SU-DHL-6 (cell line): ENCODE results near the gene SLC25A13.

Experiments
- EZH2phosphoT487 ChIP-seq: fragments of 200-600 bp; sonication (generic), shearing (Covaris generic); conservative IDR thresholded peaks from 2 replicates; pipeline ENCODE4 v1.6.1; 2018; ENCODE audit warnings: mild to moderate bottlenecking, antibody characterized with exemption, low read length, moderate library complexity, mixed read lengths
- TF ChIP-seq, protein P1 (sequence below): fragments of 200-600 bp; sonication (generic); IDR thresholded peaks from one replicate; pipeline ENCODE4 v1.5.1; 2017; ENCODE audit warnings: antibody characterized with exemption, mild to moderate bottlenecking, low read length, moderate library complexity; ENCODE audit not compliant: insufficient read depth, poor library complexity, severe bottlenecking

DNA sequence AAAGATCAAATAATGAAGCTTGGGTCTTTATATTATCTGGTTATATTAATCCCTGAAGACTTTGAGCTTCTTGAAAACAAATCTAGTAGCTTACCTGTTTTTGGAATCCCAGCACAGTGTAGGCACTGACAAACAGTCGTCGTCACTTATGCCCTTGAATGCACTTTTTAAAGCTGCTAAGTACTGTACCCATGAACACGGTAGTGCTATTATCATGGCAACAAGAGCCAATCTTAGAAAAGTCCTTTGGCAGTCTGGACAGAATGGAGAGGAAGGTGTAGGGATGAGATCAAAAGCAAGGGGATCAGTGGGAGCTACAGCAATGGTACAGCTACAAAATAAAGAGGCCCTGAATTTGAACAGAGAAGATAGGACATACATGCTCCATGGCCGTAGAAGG is 9.4 kb downstream of the SLC25A13 start:
- TF ChIP-seq, protein P1, sequence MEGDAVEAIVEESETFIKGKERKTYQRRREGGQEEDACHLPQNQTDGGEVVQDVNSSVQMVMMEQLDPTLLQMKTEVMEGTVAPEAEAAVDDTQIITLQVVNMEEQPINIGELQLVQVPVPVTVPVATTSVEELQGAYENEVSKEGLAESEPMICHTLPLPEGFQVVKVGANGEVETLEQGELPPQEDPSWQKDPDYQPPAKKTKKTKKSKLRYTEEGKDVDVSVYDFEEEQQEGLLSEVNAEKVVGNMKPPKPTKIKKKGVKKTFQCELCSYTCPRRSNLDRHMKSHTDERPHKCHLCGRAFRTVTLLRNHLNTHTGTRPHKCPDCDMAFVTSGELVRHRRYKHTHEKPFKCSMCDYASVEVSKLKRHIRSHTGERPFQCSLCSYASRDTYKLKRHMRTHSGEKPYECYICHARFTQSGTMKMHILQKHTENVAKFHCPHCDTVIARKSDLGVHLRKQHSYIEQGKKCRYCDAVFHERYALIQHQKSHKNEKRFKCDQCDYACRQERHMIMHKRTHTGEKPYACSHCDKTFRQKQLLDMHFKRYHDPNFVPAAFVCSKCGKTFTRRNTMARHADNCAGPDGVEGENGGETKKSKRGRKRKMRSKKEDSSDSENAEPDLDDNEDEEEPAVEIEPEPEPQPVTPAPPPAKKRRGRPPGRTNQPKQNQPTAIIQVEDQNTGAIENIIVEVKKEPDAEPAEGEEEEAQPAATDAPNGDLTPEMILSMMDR, result no peak
- no peak for TF ChIP-seq EZH2phosphoT487
